A673 (cell line): Measurements from ENCODE around the gene PRDM16.

Experiments used
- CTCF ChIP-seq: fragments of 300-800, 200-600 bp; sonication (generic); conservative IDR thresholded peaks from 2 replicates; pipeline ENCODE4 v1.5.1; 2017; ENCODE audit warnings: low read depth, mild to moderate bottlenecking, antibody characterized with exemption, low read length, moderate library complexity, mixed read lengths
- EZH2 ChIP-seq: fragments of 200-600 bp; sonication (generic); IDR thresholded peaks from 2 replicates; pipeline ENCODE4 v1.6.1; 2017; ENCODE audit warnings: borderline replicate concordance, low read depth, mild to moderate bottlenecking, mixed read lengths, antibody characterized with exemption, low read length; ENCODE audit not compliant: poor library complexity, severe bottlenecking

DNA sequence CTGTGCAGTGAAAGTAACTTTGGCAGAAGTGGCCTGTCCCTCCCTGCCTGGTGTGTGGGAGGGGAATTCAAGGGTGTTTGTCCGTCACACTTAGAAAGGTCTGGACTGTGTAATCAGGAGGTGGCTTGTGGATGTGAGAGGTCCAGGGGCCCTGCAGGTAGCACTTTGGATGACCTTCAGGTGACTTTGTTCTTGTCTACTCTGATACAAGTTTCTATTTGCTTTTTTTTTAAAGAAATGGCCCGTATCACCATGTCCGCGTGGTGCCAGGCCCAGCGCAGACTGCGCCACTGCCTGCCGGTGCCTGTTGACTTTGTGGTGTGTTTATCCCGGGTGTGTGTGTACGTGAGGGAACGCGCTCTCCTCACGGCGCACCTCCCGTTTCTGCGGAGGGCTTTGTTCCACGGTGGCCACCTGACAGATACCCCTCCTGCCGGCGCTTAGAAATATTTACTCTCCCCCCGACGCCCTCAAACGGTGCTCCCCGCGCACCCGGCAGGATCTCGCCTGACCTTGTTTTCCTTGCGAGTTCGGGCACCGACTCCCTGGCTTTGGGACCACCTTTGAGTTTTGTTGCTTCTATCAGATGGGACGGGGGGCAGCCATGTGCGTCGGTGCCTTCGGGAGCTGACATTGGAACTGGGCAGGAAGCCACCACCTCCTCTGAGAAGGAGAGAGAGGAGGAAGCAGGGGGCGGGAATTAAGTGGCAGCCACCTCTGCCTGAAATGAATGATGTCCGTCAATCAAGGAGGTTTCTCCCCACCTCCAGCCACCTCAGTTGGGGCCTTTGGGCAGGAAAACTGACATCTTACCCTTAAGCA lies 119.4 kb downstream of the PRDM16 start:
- TF ChIP-seq CTCF (no peak), EZH2 (no peak)
